ENCODE data around the gene BSND.

DNA sequence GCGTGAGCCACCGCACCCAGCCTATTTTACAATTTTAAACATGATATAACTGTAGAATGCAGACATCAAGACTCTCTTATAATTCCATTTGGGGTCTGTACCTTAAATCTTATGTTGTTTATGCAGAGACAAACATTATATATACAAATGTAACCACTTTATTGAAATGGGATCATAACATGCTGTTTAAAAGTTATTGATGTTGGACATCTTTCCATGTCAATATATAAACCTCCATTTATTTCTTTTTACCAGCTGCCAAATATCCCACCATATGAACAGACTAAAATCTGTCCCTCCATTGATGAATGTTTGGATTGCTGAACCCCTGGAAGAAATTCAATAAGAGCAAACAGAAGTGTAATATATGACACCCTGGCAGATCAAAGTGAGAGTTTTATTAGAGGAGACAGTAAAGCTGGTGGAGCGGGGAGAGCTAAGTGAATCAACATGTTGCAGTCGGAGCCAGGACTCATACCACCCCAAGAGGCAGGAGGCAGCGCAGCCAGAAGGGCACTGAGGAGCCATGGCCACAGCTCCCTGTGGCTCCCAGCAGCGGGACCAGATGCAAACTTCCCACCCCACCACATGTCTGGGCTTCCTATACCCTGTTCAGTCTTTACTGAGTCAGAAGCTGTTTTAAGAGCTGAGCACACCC lies 35.9 kb downstream of the BSND start:
- TF ChIP-seq, protein P1, sequence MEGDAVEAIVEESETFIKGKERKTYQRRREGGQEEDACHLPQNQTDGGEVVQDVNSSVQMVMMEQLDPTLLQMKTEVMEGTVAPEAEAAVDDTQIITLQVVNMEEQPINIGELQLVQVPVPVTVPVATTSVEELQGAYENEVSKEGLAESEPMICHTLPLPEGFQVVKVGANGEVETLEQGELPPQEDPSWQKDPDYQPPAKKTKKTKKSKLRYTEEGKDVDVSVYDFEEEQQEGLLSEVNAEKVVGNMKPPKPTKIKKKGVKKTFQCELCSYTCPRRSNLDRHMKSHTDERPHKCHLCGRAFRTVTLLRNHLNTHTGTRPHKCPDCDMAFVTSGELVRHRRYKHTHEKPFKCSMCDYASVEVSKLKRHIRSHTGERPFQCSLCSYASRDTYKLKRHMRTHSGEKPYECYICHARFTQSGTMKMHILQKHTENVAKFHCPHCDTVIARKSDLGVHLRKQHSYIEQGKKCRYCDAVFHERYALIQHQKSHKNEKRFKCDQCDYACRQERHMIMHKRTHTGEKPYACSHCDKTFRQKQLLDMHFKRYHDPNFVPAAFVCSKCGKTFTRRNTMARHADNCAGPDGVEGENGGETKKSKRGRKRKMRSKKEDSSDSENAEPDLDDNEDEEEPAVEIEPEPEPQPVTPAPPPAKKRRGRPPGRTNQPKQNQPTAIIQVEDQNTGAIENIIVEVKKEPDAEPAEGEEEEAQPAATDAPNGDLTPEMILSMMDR (IDR thresholded peaks at IDR 0.05; ENCODE audit: low read length): no peak
- no peak for TF ChIP-seq EZH2 (IDR thresholded peaks at IDR 0.05; ENCODE audit: borderline replicate concordance, low read length)
